Activated CD4-positive, alpha-beta T cell treated with anti-CD3 and anti-CD28 coated beads, Interleukin-2, amount 10 ng/mL, durations not matched to agents 7 days and 5 days (primary cell): ENCODE results near the gene GDF11. TPM values are rescaled to one million over a fixed set of nuclear protein-coding genes. Genes with fewer than 3 reads are reported as not detected.
"Not testable (repeated sequence)": the region's sequence is repeated elsewhere in the genome, so short reads cannot be mapped to it uniquely, and the experiment has no call there.

Experiments used
- CTCF ChIA-PET: fragments of 350-600 bp; sonication (Branson Sonifier 250); formaldehyde crosslinking; loops from one replicate; lab custom pipeline; 2021; ENCODE audit warnings: antibody characterized with exemption; lab: Charles Lee
- POLR2A ChIA-PET: fragments of 350-600 bp; sonication (Branson Sonifier 250); formaldehyde crosslinking; loops from one replicate; lab custom pipeline; 2021; ENCODE audit warnings: antibody characterized with exemption; lab: Charles Lee
- DNase-seq: peaks from one replicate; pipeline ENCODE4 v3.0.0-alpha.2; 2020
- H3K27ac Mint-ChIP-seq: one replicate; pipeline ENCODE4 v1.8.0; 2021; ENCODE audit warnings: mild to moderate bottlenecking, moderate library complexity, mixed read lengths
- H3K27me3 Mint-ChIP-seq: one replicate; pipeline ENCODE4 v1.8.0; 2021; ENCODE audit warnings: mixed read lengths
- H3K36me3 Mint-ChIP-seq: one replicate; pipeline ENCODE4 v1.8.0; 2021; ENCODE audit warnings: low read depth, mixed read lengths
- H3K4me1 Mint-ChIP-seq: one replicate; pipeline ENCODE4 v1.8.0; 2021; ENCODE audit warnings: mixed read lengths
- H3K4me3 Mint-ChIP-seq: one replicate; pipeline ENCODE4 v1.8.0; 2021; ENCODE audit warnings: mild to moderate bottlenecking, moderate library complexity, mixed read lengths
- H3K9me3 Mint-ChIP-seq: one replicate; pipeline ENCODE4 v1.8.0; 2021; ENCODE audit warnings: mixed read lengths
- total RNA-seq, 2 experiments: library from RNA; stranded (reverse); gene quantifications; one replicate each; pipeline ENCODE4 v1.2.3, GENCODE V29; 2021

Gene GDF11
- total RNA-seq, 2 experiments from 2014 or later: 9.7 to 10.4 TPM

- Mint-ChIP-seq H3K36me3 (peaks cover 55% of the 10 kb centered on the region), H3K4me3 (no peak overlapping the region), H3K9me3 (no peaks in the 10 kb centered on the region), H3K27me3 (no peaks in the 10 kb centered on the region), H3K27ac (no peak overlapping the region), H3K4me1 (no peaks in the 10 kb centered on the region)
- DNase-seq: no peak
- POLR2A ChIA-PET: interaction anchor here (0.5 to 0.7 kb wide), 3 partner anchors 15 to 290 kb away, joined by 3 to 5 read pairs (median 3); no protein-coding TSS in a partner anchor
- CTCF ChIA-PET: interaction anchor here (1.0 to 1.8 kb wide), 3 partner anchors 8 to 244 kb away, joined by 4 to 11 read pairs (median 4); no protein-coding TSS in a partner anchor
Observed at GRCh38 chr12:55755246-55755645, 12.3 kb downstream of the GDF11 start.

GRCh38 chr12:55757701-55758100 is 14.8 kb downstream of the GDF11 start:
- POLR2A ChIA-PET: no interaction called here
- CTCF ChIA-PET: interaction anchor here (0.6 to 2.0 kb wide), 4 partner anchors 11 to 36 kb away, joined by 3 to 5 read pairs (median 3); no protein-coding TSS in a partner anchor
- DNase-seq: no peak
- Mint-ChIP-seq H3K27me3 (no peaks in the 10 kb centered on the region), H3K27ac (no peak overlapping the region), H3K9me3 (no peaks in the 10 kb centered on the region), H3K36me3 (peaks cover 67% of the 10 kb centered on the region), H3K4me3 (no peak overlapping the region), H3K4me1 (peaks cover 4% of the 10 kb centered on the region)

GRCh38 chr12:55758575-55758974 is 15.7 kb downstream of the GDF11 start:
- peaks cover 67% of the 10 kb centered on the region for H3K36me3 Mint-ChIP-seq
- H3K4me1 Mint-ChIP-seq, H3K9me3 Mint-ChIP-seq, POLR2A ChIA-PET, DNase-seq, H3K27me3 Mint-ChIP-seq, H3K27ac Mint-ChIP-seq, H3K4me3 Mint-ChIP-seq: not testable (repeated sequence)
- CTCF ChIA-PET: interaction anchor here (0.6 to 2.0 kb wide), 6 partner anchors 12 to 1983 kb away, joined by 3 to 5 read pairs (median 3); partner anchors contain the start of gene DNAJC14

GRCh38 chr12:55760663-55761062 is 17.7 kb downstream of the GDF11 start:
- Mint-ChIP-seq H3K4me1 (peaks cover 4% of the 10 kb centered on the region), H3K27me3 (no peaks in the 10 kb centered on the region), H3K4me3 (no peak overlapping the region), H3K27ac (no peak overlapping the region), H3K36me3 (peaks cover 64% of the 10 kb centered on the region), H3K9me3 (no peaks in the 10 kb centered on the region)
- POLR2A ChIA-PET: no interaction called here
- CTCF ChIA-PET: interaction anchor here (1.0 to 2.3 kb wide), 3 partner anchors 13 to 27 kb away, joined by 3 to 8 read pairs (median 4); no protein-coding TSS in a partner anchor
- no peak for DNase-seq

GRCh38 chr12:55762646-55763045 is 19.7 kb downstream of the GDF11 start:
- ChIA-PET CTCF (interaction anchor here (2.3 kb wide), 1 partner anchor 25 kb away, joined by 8 read pairs; no protein-coding TSS in a partner anchor), POLR2A (no interaction called here)
- H3K36me3 Mint-ChIP-seq: peaks cover 63% of the 10 kb centered on the region
- H3K27ac Mint-ChIP-seq: no peak overlapping the region
- peaks cover 4% of the 10 kb centered on the region for H3K4me1 Mint-ChIP-seq
- no peak for DNase-seq
- no peak overlapping the region for H3K4me3 Mint-ChIP-seq
- no peaks in the 10 kb centered on the region for H3K9me3 Mint-ChIP-seq
- H3K27me3 Mint-ChIP-seq: no peaks in the 10 kb centered on the region

GRCh38 chr12:55765736-55766290 is 22.9 kb downstream of the GDF11 start:
- Mint-ChIP-seq H3K27ac (no peak overlapping the region), H3K4me1 (peaks cover 5% of the 10 kb centered on the region), H3K4me3 (no peak overlapping the region), H3K27me3 (no peaks in the 10 kb centered on the region), H3K36me3 (peaks cover 45% of the 10 kb centered on the region), H3K9me3 (no peaks in the 10 kb centered on the region)
- CTCF ChIA-PET: interaction anchor here (1.0 kb wide), 1 partner anchor 12 kb away, joined by 3 read pairs; no protein-coding TSS in a partner anchor
- POLR2A ChIA-PET: no interaction called here
- DNase-seq: no peak

GRCh38 chr12:55767156-55767555 is 24.2 kb downstream of the GDF11 start:
- H3K4me3 Mint-ChIP-seq: no peak overlapping the region
- ChIA-PET POLR2A (no interaction called here), CTCF (interaction anchor here (0.7 to 1.1 kb wide), 2 partner anchors 12 to 1292 kb away, joined by 3 read pairs; no protein-coding TSS in a partner anchor)
- H3K27me3 Mint-ChIP-seq: no peaks in the 10 kb centered on the region
- H3K9me3 Mint-ChIP-seq: no peaks in the 10 kb centered on the region
- peaks cover 47% of the 10 kb centered on the region for H3K36me3 Mint-ChIP-seq
- H3K4me1 Mint-ChIP-seq: peaks cover 2% of the 10 kb centered on the region
- no peak for DNase-seq
- no peak overlapping the region for H3K27ac Mint-ChIP-seq

GRCh38 chr12:55771736-55772135 is 28.8 kb downstream of the GDF11 start:
- Mint-ChIP-seq H3K27ac (no peak overlapping the region), H3K9me3 (no peaks in the 10 kb centered on the region)

GRCh38 chr12:55777856-55778255 is 34.9 kb downstream of the GDF11 start:
- Mint-ChIP-seq H3K4me1 (peaks cover 10% of the 10 kb centered on the region), H3K27ac (no peak overlapping the region), H3K9me3 (no peaks in the 10 kb centered on the region), H3K4me3 (no peak overlapping the region), H3K36me3 (peaks cover 42% of the 10 kb centered on the region), H3K27me3 (no peaks in the 10 kb centered on the region)
- ChIA-PET CTCF (interaction anchor here (1.1 to 1.4 kb wide), 2 partner anchors 12 to 34 kb away, joined by 3 read pairs; no protein-coding TSS in a partner anchor), POLR2A (no interaction called here)
- DNase-seq: no peak

More at GRCh38 chr12:55771736-55772135, 28.8 kb downstream of the GDF11 start:
- peaks cover 6% of the 10 kb centered on the region for H3K4me1 Mint-ChIP-seq
- no peak overlapping the region for H3K4me3 Mint-ChIP-seq
- ChIA-PET CTCF (interaction anchor here (0.5 to 1.3 kb wide), 5 partner anchors 8 to 49 kb away, joined by 3 to 5 read pairs (median 3); no protein-coding TSS in a partner anchor), POLR2A (no interaction called here)
- peaks cover 41% of the 10 kb centered on the region for H3K36me3 Mint-ChIP-seq
- no peak for DNase-seq
- no peaks in the 10 kb centered on the region for H3K27me3 Mint-ChIP-seq

- H3K4me1 Mint-ChIP-seq: peaks cover 6% of the 10 kb centered on the region
- POLR2A ChIA-PET: interaction anchor here (0.7 kb wide), 1 partner anchor 156 kb away, joined by 3 read pairs; no protein-coding TSS in a partner anchor
- H3K27me3 Mint-ChIP-seq: no peaks in the 10 kb centered on the region
- no peak overlapping the region for H3K4me3 Mint-ChIP-seq
- DNase-seq: no peak
- no peak overlapping the region for H3K27ac Mint-ChIP-seq
- CTCF ChIA-PET: interaction anchor here (0.6 to 2.1 kb wide), 5 partner anchors 9 to 29 kb away, joined by 3 to 6 read pairs (median 4); no protein-coding TSS in a partner anchor
- peaks cover 50% of the 10 kb centered on the region for H3K36me3 Mint-ChIP-seq
- H3K9me3 Mint-ChIP-seq: no peaks in the 10 kb centered on the region
Observed at GRCh38 chr12:55780685-55781084, 37.8 kb downstream of the GDF11 start.

- peaks cover 2% of the 10 kb centered on the region for H3K4me1 Mint-ChIP-seq
- DNase-seq: no peak
- no peak overlapping the region for H3K27ac Mint-ChIP-seq
- POLR2A ChIA-PET: no interaction called here
- no peaks in the 10 kb centered on the region for H3K9me3 Mint-ChIP-seq
- H3K36me3 Mint-ChIP-seq: peaks cover 42% of the 10 kb centered on the region
- H3K4me3 Mint-ChIP-seq: no peak overlapping the region
- no peaks in the 10 kb centered on the region for H3K27me3 Mint-ChIP-seq
- CTCF ChIA-PET: interaction anchor here (0.6 to 2.1 kb wide), 3 partner anchors 27 to 468 kb away, joined by 3 to 8 read pairs (median 4); no protein-coding TSS in a partner anchor
Observed at GRCh38 chr12:55788546-55788945, 45.6 kb downstream of the GDF11 start.

GRCh38 chr12:55789171-55789570 is 46.2 kb downstream of the GDF11 start:
- H3K36me3 Mint-ChIP-seq: peaks cover 41% of the 10 kb centered on the region
- POLR2A ChIA-PET: no interaction called here
- CTCF ChIA-PET: interaction anchor here (1.4 kb wide), 1 partner anchor 468 kb away, joined by 4 read pairs; no protein-coding TSS in a partner anchor
- H3K4me1 Mint-ChIP-seq: peaks cover 2% of the 10 kb centered on the region
- H3K27me3 Mint-ChIP-seq: no peaks in the 10 kb centered on the region
- DNase-seq: no peak
- H3K9me3 Mint-ChIP-seq: no peaks in the 10 kb centered on the region
- no peak overlapping the region for H3K4me3 Mint-ChIP-seq
- no peak overlapping the region for H3K27ac Mint-ChIP-seq

- peaks cover 2% of the 10 kb centered on the region for H3K4me1 Mint-ChIP-seq
- POLR2A ChIA-PET: no interaction called here
- H3K36me3 Mint-ChIP-seq: peaks cover 45% of the 10 kb centered on the region
- no peaks in the 10 kb centered on the region for H3K27me3 Mint-ChIP-seq
- no peak overlapping the region for H3K27ac Mint-ChIP-seq
- H3K9me3 Mint-ChIP-seq: no peaks in the 10 kb centered on the region
- CTCF ChIA-PET: interaction anchor here (0.6 kb wide), 2 partner anchors 15 to 254 kb away, joined by 3 read pairs; no protein-coding TSS in a partner anchor
- DNase-seq: no peak
- H3K4me3 Mint-ChIP-seq: no peak overlapping the region
Observed at GRCh38 chr12:55789893-55790292, 47.0 kb downstream of the GDF11 start.
